DMS153 treated with DMSO at 0.1 percent for 48 hours (cell line): ENCODE data around the gene CLEC10A.
"Not testable (repeated sequence)": the region's sequence is repeated elsewhere in the genome, so short reads cannot be mapped to it uniquely, and the experiment has no call there.

Experiments
- DNase-seq: peaks from one replicate; lab custom pipeline; 2025; ENCODE audit not compliant: unreplicated experiment; lab: John Stamatoyannopoulos, UW

The CLEC10A gene

GRCh38 chr17:7079581-7080455 is at the start of gene CLEC10A:
CLEC10A (minus strand) TSS chr17:7080251; CDS start chr17:7078812, 1,439 bp downstream.
- no peak for DNase-seq

- no peak for DNase-seq
Measured at GRCh38 chr17:7129311-7129710, 49.3 kb upstream of the CLEC10A start.

GRCh38 chr17:7128160-7128559 is 48.1 kb upstream of the CLEC10A start:
- no peak for DNase-seq

GRCh38 chr17:7127501-7127900 is 47.5 kb upstream of the CLEC10A start:
- not testable (repeated sequence) for DNase-seq

- DNase-seq: not testable (repeated sequence)
Measured at GRCh38 chr17:7126386-7126785, 46.3 kb upstream of the CLEC10A start.

GRCh38 chr17:7124923-7125322 is 44.9 kb upstream of the CLEC10A start:
- DNase-seq: no peak

- DNase-seq: no peak
Measured at GRCh38 chr17:7123844-7124243, 43.8 kb upstream of the CLEC10A start.

GRCh38 chr17:7122381-7122780 is 42.3 kb upstream of the CLEC10A start:
- DNase-seq: no peak

- not testable (repeated sequence) for DNase-seq
Measured at GRCh38 chr17:7120635-7121034, 40.6 kb upstream of the CLEC10A start.

GRCh38 chr17:7120123-7120522 is 40.1 kb upstream of the CLEC10A start:
- DNase-seq: no peak

- no peak for DNase-seq
Measured at GRCh38 chr17:7119314-7119713, 39.3 kb upstream of the CLEC10A start.

GRCh38 chr17:7114875-7115614 is 35.0 kb upstream of the CLEC10A start:
- no peak for DNase-seq

- DNase-seq: no peak
Measured at GRCh38 chr17:7114241-7114874, 34.3 kb upstream of the CLEC10A start, which contains the start of gene ASGR2. ASGR2 (minus strand) TSS chr17:7114822; CDS start chr17:7114240, 582 bp downstream.

- no peak for DNase-seq
Measured at GRCh38 chr17:7113273-7114071, 33.4 kb upstream of the CLEC10A start.

GRCh38 chr17:7112510-7113108 is 32.6 kb upstream of the CLEC10A start:
- no peak for DNase-seq

GRCh38 chr17:7111784-7112509 is 31.9 kb upstream of the CLEC10A start:
- DNase-seq: no peak

GRCh38 chr17:7110617-7111306 is 30.7 kb upstream of the CLEC10A start:
- no peak for DNase-seq

- no peak for DNase-seq
Measured at GRCh38 chr17:7109461-7110322, 29.6 kb upstream of the CLEC10A start.
